Chondrocyte (in vitro differentiated cells): ENCODE data around the gene MIPEP. TPM values are rescaled to one million over a fixed set of nuclear protein-coding genes. Genes with fewer than 3 reads are reported as not detected.

Experiments
- DNase-seq: peaks from one replicate; pipeline ENCODE4 v3.0.0; 2021; ENCODE audit warnings: mixed read lengths, low spot score
- H3K27ac Mint-ChIP-seq: one replicate; pipeline ENCODE4 v1.8.0; 2021; ENCODE audit warnings: mild to moderate bottlenecking, moderate library complexity, mixed read lengths; ENCODE audit not compliant: unreplicated experiment
- H3K27me3 Mint-ChIP-seq: 2 replicates; pipeline ENCODE4 v1.8.0; 2021; ENCODE audit warnings: low read depth, mixed read lengths
- H3K36me3 Mint-ChIP-seq: 2 replicates; pipeline ENCODE4 v1.8.0; 2021; ENCODE audit warnings: low read depth, mixed read lengths
- H3K4me1 Mint-ChIP-seq: 2 replicates; pipeline ENCODE4 v1.8.0; 2021; ENCODE audit warnings: low read depth, mild to moderate bottlenecking, mixed read lengths
- H3K4me3 Mint-ChIP-seq: one replicate; pipeline ENCODE4 v1.8.0; 2021; ENCODE audit warnings: mild to moderate bottlenecking, moderate library complexity, mixed read lengths; ENCODE audit not compliant: unreplicated experiment
- H3K9me3 Mint-ChIP-seq: 2 replicates; pipeline ENCODE4 v1.8.0; 2021; ENCODE audit warnings: low read depth, mixed read lengths
- CTCF ChIP-seq: fragments of 200-600 bp; sonication (generic); IDR thresholded peaks from 2 replicates; pipeline ENCODE4 v1.5.0; 2021; ENCODE audit warnings: antibody characterized with exemption, mild to moderate bottlenecking, moderate library complexity
- total RNA-seq: library from RNA; stranded (reverse); gene quantifications from 3 replicates; pipeline ENCODE4 v1.2.1, GENCODE V29; 2021

MIPEP gene
- total RNA-seq, 1 donor from 2014 or later: 14.4 TPM

- no peaks in the 10 kb centered on the region for H3K36me3 Mint-ChIP-seq
- no peak overlapping the region for H3K27ac Mint-ChIP-seq
- peaks cover 10% of the 10 kb centered on the region for H3K4me1 Mint-ChIP-seq
- no peak for DNase-seq
- TF ChIP-seq CTCF: no peak
- no peaks in the 10 kb centered on the region for H3K9me3 Mint-ChIP-seq
- H3K4me3 Mint-ChIP-seq: no peak overlapping the region
- no peaks in the 10 kb centered on the region for H3K27me3 Mint-ChIP-seq
Measured at GRCh38 chr13:23740002-23740401, 149.2 kb downstream of the MIPEP start.

- Mint-ChIP-seq H3K27me3 (no peaks in the 10 kb centered on the region), H3K4me1 (peaks cover 5% of the 10 kb centered on the region), H3K27ac (no peak overlapping the region), H3K36me3 (no peaks in the 10 kb centered on the region), H3K4me3 (no peak overlapping the region), H3K9me3 (no peaks in the 10 kb centered on the region)
- DNase-seq: no peak
- no peak for TF ChIP-seq CTCF
Measured at GRCh38 chr13:23739596-23739995, 149.6 kb downstream of the MIPEP start.

- H3K36me3 Mint-ChIP-seq: peaks cover 1% of the 10 kb centered on the region
- no peak for TF ChIP-seq CTCF
- no peaks in the 10 kb centered on the region for H3K4me1 Mint-ChIP-seq
- no peak overlapping the region for H3K4me3 Mint-ChIP-seq
- no peaks in the 10 kb centered on the region for H3K27me3 Mint-ChIP-seq
- no peak overlapping the region for H3K27ac Mint-ChIP-seq
- DNase-seq: no peak
- H3K9me3 Mint-ChIP-seq: no peaks in the 10 kb centered on the region
Measured at GRCh38 chr13:23736541-23736940, 152.7 kb downstream of the MIPEP start.

GRCh38 chr13:23735329-23735728 is 153.9 kb downstream of the MIPEP start:
- no peak for DNase-seq
- no peak overlapping the region for H3K27ac Mint-ChIP-seq
- H3K27me3 Mint-ChIP-seq: no peaks in the 10 kb centered on the region
- H3K9me3 Mint-ChIP-seq: no peaks in the 10 kb centered on the region
- no peaks in the 10 kb centered on the region for H3K4me1 Mint-ChIP-seq
- H3K36me3 Mint-ChIP-seq: peaks cover 1% of the 10 kb centered on the region
- H3K4me3 Mint-ChIP-seq: no peak overlapping the region
- TF ChIP-seq CTCF: no peak

- Mint-ChIP-seq H3K9me3 (no peaks in the 10 kb centered on the region), H3K27me3 (no peaks in the 10 kb centered on the region), H3K27ac (no peak overlapping the region), H3K36me3 (peaks cover 5% of the 10 kb centered on the region), H3K4me1 (no peaks in the 10 kb centered on the region), H3K4me3 (no peak overlapping the region)
- DNase-seq: no peak
- TF ChIP-seq CTCF: no peak
Measured at GRCh38 chr13:23731709-23732108, 157.5 kb downstream of the MIPEP start.
